Pulmonary artery endothelial cell (primary cell): Measurements from ENCODE around the gene TSEN34. TPM values are rescaled to one million over a fixed set of nuclear protein-coding genes. Genes with fewer than 3 reads are reported as not detected.
"Not testable (repeated sequence)": the region's sequence is repeated elsewhere in the genome, so short reads cannot be mapped to it uniquely, and the experiment has no call there.

ENCODE experiments used
- DNase-seq: peaks from one replicate; pipeline ENCODE4 v3.0.0-alpha.2; 2011; ENCODE audit warnings: low read depth, low spot score
- total RNA-seq: library from RNA; depleted of rRNA; stranded (reverse); fragments of >200 nt; gene quantifications from 2 replicates; pipeline ENCODE4 v1.2.3, GENCODE V29; 2014

TSEN34 gene
- total RNA-seq, 1 donor from 2014 or later = 65.7 TPM

GRCh38 chr19:54207983-54208783 is 17.1 kb downstream of the TSEN34 start:
- peak; percentile 57 for DNase-seq

- DNase-seq = no peak
Measured at GRCh38 chr19:54208784-54209057, 17.6 kb downstream of the TSEN34 start.

GRCh38 chr19:54209058-54209810 is 18.1 kb downstream of the TSEN34 start:
- DNase-seq = no peak

- DNase-seq = peak; percentile 82
Measured at GRCh38 chr19:54209811-54210494, 18.8 kb downstream of the TSEN34 start.

- no peak for DNase-seq
Measured at GRCh38 chr19:54211235-54211634, 20.1 kb downstream of the TSEN34 start.

GRCh38 chr19:54214217-54214616 is 23.1 kb downstream of the TSEN34 start:
- DNase-seq = not testable (repeated sequence)

- not testable (repeated sequence) for DNase-seq
Measured at GRCh38 chr19:54214734-54215133, 23.6 kb downstream of the TSEN34 start.

- DNase-seq = no peak
Measured at GRCh38 chr19:54216869-54217268, 25.8 kb downstream of the TSEN34 start.

- not testable (repeated sequence) for DNase-seq
Measured at GRCh38 chr19:54217517-54218247, 26.6 kb downstream of the TSEN34 start.

- DNase-seq = no peak
Measured at GRCh38 chr19:54218259-54218658, 27.2 kb downstream of the TSEN34 start.

GRCh38 chr19:54218960-54219661 is 28.0 kb downstream of the TSEN34 start:
- DNase-seq = no peak

GRCh38 chr19:54219702-54220101 is 28.6 kb downstream of the TSEN34 start:
- DNase-seq = not testable (repeated sequence)

GRCh38 chr19:54221947-54222346 is 30.8 kb downstream of the TSEN34 start:
- DNase-seq = not testable (repeated sequence)

GRCh38 chr19:54222474-54223276 is 31.6 kb downstream of the TSEN34 start, which contains the start of gene LILRB3:
Gene LILRB3 (minus strand): TSS chr19:54223007. CDS start chr19:54222976, 31 bp downstream.
- DNase-seq = not testable (repeated sequence)

- not testable (repeated sequence) for DNase-seq
Measured at GRCh38 chr19:54223277-54223936, 32.3 kb downstream of the TSEN34 start.

- DNase-seq = not testable (repeated sequence)
Measured at GRCh38 chr19:54223937-54224281, 32.8 kb downstream of the TSEN34 start.

- not testable (repeated sequence) for DNase-seq
Measured at GRCh38 chr19:54224619-54225018, 33.5 kb downstream of the TSEN34 start.

GRCh38 chr19:54229146-54229545 is 38.0 kb downstream of the TSEN34 start:
- DNase-seq = no peak

GRCh38 chr19:54230031-54230430 is 38.9 kb downstream of the TSEN34 start:
- DNase-seq = no peak
